ENCODE results near the gene SMCHD1. TPM values are rescaled to one million over a fixed set of nuclear protein-coding genes. Genes with fewer than 3 reads are reported as not detected.

Gene SMCHD1
- total and polyA plus RNA-seq, 4 donors: 4.4 to 49.0 (median 25.4) TPM

DNA sequence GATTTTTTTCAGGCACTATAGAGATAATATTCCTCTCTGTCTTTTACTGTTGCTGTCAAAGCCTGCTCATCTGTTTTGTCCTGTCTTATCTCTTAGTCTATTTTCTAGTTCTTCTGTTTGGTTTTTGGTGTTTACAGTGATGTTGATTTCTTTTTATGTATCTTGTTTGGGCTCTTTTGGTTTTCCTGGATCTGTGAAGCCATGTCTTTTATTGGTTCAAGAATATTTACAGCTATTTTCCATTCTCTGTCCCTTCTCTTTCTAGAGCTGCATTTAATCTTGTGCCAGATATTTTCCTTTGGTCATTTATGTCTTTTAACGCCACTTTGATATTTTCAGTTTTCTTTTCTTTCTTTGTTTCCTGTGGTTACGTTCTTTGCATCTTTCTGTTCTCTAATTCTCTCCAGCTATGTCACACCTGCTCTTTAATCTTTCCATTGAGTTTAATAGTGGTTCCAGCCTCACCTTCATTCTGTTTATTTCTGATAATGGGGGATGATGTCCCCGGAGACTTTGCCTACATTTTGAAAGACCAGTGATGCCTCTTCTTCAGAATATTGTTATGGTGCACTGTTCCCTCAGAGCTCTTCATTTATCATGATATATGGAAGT is 32.0 kb downstream of the SMCHD1 start:
- WGBS: 92% methylated on average over 3 of the region's 3 CpGs
- TF ChIP-seq EGR1 (IDR thresholded peaks at IDR 0.05; ENCODE audit: low read depth in 2 of 2) (no peak), SP1 (IDR thresholded peaks at IDR 0.05) (no peak), HNF4G (IDR thresholded peaks at IDR 0.05) (no peak), RAD21 (IDR thresholded peaks at IDR 0.05) (no peak), FOXA1 (IDR thresholded peaks at IDR 0.05) (no peak), RXRA (IDR thresholded peaks at IDR 0.05) (no peak), HNF4A (conservative IDR thresholded peaks at IDR 0.05) (no peak), REST (IDR thresholded peaks at IDR 0.05) (no peak), FOXA2 (IDR thresholded peaks at IDR 0.05) (no peak), GABPA (IDR thresholded peaks at IDR 0.05 in 1 of 2, conservative IDR thresholded peaks at IDR 0.05 in 1 of 2) (no peak), YY1 (IDR thresholded peaks at IDR 0.05) (no peak), JUND (IDR thresholded peaks at IDR 0.05) (no peak), TAF1 (conservative IDR thresholded peaks at IDR 0.05) (no peak)
- TF ChIP-seq, protein P1, sequence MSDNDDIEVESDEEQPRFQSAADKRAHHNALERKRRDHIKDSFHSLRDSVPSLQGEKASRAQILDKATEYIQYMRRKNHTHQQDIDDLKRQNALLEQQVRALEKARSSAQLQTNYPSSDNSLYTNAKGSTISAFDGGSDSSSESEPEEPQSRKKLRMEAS (IDR thresholded peaks at IDR 0.05): no peak
- TF ChIP-seq, protein P2, sequence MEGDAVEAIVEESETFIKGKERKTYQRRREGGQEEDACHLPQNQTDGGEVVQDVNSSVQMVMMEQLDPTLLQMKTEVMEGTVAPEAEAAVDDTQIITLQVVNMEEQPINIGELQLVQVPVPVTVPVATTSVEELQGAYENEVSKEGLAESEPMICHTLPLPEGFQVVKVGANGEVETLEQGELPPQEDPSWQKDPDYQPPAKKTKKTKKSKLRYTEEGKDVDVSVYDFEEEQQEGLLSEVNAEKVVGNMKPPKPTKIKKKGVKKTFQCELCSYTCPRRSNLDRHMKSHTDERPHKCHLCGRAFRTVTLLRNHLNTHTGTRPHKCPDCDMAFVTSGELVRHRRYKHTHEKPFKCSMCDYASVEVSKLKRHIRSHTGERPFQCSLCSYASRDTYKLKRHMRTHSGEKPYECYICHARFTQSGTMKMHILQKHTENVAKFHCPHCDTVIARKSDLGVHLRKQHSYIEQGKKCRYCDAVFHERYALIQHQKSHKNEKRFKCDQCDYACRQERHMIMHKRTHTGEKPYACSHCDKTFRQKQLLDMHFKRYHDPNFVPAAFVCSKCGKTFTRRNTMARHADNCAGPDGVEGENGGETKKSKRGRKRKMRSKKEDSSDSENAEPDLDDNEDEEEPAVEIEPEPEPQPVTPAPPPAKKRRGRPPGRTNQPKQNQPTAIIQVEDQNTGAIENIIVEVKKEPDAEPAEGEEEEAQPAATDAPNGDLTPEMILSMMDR (IDR thresholded peaks at IDR 0.05; ENCODE audit: low read depth, low read length, missing input control): no peak
- TF ChIP-seq, protein P3, sequence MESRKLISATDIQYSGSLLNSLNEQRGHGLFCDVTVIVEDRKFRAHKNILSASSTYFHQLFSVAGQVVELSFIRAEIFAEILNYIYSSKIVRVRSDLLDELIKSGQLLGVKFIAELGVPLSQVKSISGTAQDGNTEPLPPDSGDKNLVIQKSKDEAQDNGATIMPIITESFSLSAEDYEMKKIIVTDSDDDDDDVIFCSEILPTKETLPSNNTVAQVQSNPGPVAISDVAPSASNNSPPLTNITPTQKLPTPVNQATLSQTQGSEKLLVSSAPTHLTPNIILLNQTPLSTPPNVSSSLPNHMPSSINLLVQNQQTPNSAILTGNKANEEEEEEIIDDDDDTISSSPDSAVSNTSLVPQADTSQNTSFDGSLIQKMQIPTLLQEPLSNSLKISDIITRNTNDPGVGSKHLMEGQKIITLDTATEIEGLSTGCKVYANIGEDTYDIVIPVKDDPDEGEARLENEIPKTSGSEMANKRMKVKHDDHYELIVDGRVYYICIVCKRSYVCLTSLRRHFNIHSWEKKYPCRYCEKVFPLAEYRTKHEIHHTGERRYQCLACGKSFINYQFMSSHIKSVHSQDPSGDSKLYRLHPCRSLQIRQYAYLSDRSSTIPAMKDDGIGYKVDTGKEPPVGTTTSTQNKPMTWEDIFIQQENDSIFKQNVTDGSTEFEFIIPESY (IDR thresholded peaks at IDR 0.05): no peak
- Histone ChIP-seq H3K9ac (ENCODE audit: low read depth in 1 of 2, low read length in 2 of 2) (no peak overlapping the region), H3K27me3 (ENCODE audit: control insufficient read depth in 4 of 4, insufficient read depth in 4 of 4, low read length in 3 of 4) (no peaks in the 10 kb centered on the region), H3K9me3 (ENCODE audit: control insufficient read depth in 4 of 4, low read length in 3 of 4) (peaks cover 0 to 3% (median 0%) of the 10 kb centered on the region in 4 donors), H3K36me3 (ENCODE audit: control insufficient read depth in 4 of 4, insufficient read depth in 3 of 4, low read depth in 1 of 4, low read length in 3 of 4) (peaks cover 6 to 39% (median 21%) of the 10 kb centered on the region in 4 donors), H3K27ac (ENCODE audit: low read depth in 1 of 2, low read length in 2 of 2) (no peak overlapping the region), H3K4me3 (ENCODE audit: low read depth in 1 of 3, low read length in 3 of 3) (no peak overlapping the region), H3K4me1 (ENCODE audit: control insufficient read depth in 4 of 4, insufficient read depth in 4 of 4, low read length in 3 of 4) (peaks cover 0 to 4% (median 0%) of the 10 kb centered on the region in 4 donors)
- no peak for DNase-seq (ENCODE audit: low spot score)

- Histone ChIP-seq H3K9ac (ENCODE audit: low read depth in 1 of 2, low read length in 2 of 2) (no peak overlapping the region), H3K4me1 (ENCODE audit: control insufficient read depth in 4 of 4, insufficient read depth in 4 of 4, low read length in 3 of 4) (no peaks in the 10 kb centered on the region), H3K4me3 (ENCODE audit: low read depth in 1 of 3, low read length in 3 of 3) (no peak overlapping the region), H3K36me3 (ENCODE audit: control insufficient read depth in 4 of 4, insufficient read depth in 3 of 4, low read depth in 1 of 4, low read length in 3 of 4) (peaks cover 8 to 61% (median 33%) of the 10 kb centered on the region in 4 donors), H3K27ac (ENCODE audit: low read depth in 1 of 2, low read length in 2 of 2) (no peak overlapping the region), H3K27me3 (ENCODE audit: control insufficient read depth in 4 of 4, insufficient read depth in 4 of 4, low read length in 3 of 4) (no peaks in the 10 kb centered on the region), H3K9me3 (ENCODE audit: control insufficient read depth in 4 of 4, low read length in 3 of 4) (no peaks in the 10 kb centered on the region)
- no peak for TF ChIP-seq GABPA (IDR thresholded peaks at IDR 0.05 in 1 of 2, conservative IDR thresholded peaks at IDR 0.05 in 1 of 2)
- TF ChIP-seq, protein P1 (IDR thresholded peaks at IDR 0.05): no peak
- TF ChIP-seq FOXA2 (IDR thresholded peaks at IDR 0.05): no peak
- no peak for DNase-seq (ENCODE audit: low spot score)
- WGBS: 92% methylated on average over 3 of the region's 3 CpGs
Observed at GRCh38 chr18:2692508-2692907, 37.0 kb downstream of the SMCHD1 start.

Data from liver (tissue), 9 donors.